H9 (cell line): ENCODE measurements around the gene SPSB4. TPM values are rescaled to one million over a fixed set of nuclear protein-coding genes. Genes with fewer than 3 reads are reported as not detected.

Experiments used
- DNase-seq: peaks from one replicate; pipeline ENCODE4 v3.0.0-alpha.2; 2017
- H2AFZ ChIP-seq: one replicate; pipeline ENCODE4 v1.6.1; 2013; ENCODE audit warnings: mild to moderate bottlenecking, low read length, control low read depth, moderate library complexity
- H2AK5ac ChIP-seq: 2 replicates; pipeline ENCODE4 v1.6.1; 2013; ENCODE audit warnings: low read length, control low read depth, mixed read lengths; ENCODE audit not compliant: insufficient read length
- H2BK120ac ChIP-seq: one replicate; pipeline ENCODE4 v1.6.1; 2013; ENCODE audit warnings: low read depth, mild to moderate bottlenecking, low read length, control low read depth, inconsistent platforms; ENCODE audit not compliant: poor library complexity, severe bottlenecking
- H2BK12ac ChIP-seq: 2 replicates; pipeline ENCODE4 v1.6.1; 2013; ENCODE audit warnings: low read length, control low read depth, mixed read lengths, low read depth; ENCODE audit not compliant: insufficient read length
- H2BK15ac ChIP-seq: 2 replicates; pipeline ENCODE4 v1.6.1; 2013; ENCODE audit warnings: low read depth, low read length, control low read depth
- H2BK20ac ChIP-seq: one replicate; pipeline ENCODE4 v1.6.1; 2013; ENCODE audit warnings: low read depth, mild to moderate bottlenecking, low read length, control low read depth, inconsistent platforms; ENCODE audit not compliant: poor library complexity, severe bottlenecking
- H2BK5ac ChIP-seq: 2 replicates; pipeline ENCODE4 v1.6.1; 2013; ENCODE audit warnings: low read length, control low read depth, mixed read lengths; ENCODE audit not compliant: insufficient read length
- H3K14ac ChIP-seq: 2 replicates; pipeline ENCODE4 v1.6.1; 2013; ENCODE audit warnings: low read length, control low read depth; ENCODE audit not compliant: insufficient read depth
- H3K18ac ChIP-seq: 2 replicates; pipeline ENCODE4 v1.6.1; 2013; ENCODE audit warnings: low read depth, mild to moderate bottlenecking, mixed read lengths, low read length, control low read depth; ENCODE audit not compliant: insufficient read length
- H3K23ac ChIP-seq: 2 replicates; pipeline ENCODE4 v1.6.1; 2013; ENCODE audit warnings: low read length, control low read depth, mixed read lengths, low read depth; ENCODE audit not compliant: insufficient read length
- H3K23me2 ChIP-seq: 2 replicates; pipeline ENCODE4 v1.6.1; 2013; ENCODE audit warnings: low read depth, mild to moderate bottlenecking, mixed read lengths, low read length, control low read depth; ENCODE audit not compliant: insufficient read length, poor library complexity, severe bottlenecking
- H3K27ac ChIP-seq: 2 replicates; pipeline ENCODE4 v1.5.1; 2013; ENCODE audit warnings: low read length, control low read depth, mixed read lengths, low read depth; ENCODE audit not compliant: insufficient read length
- H3K27me3 ChIP-seq: 2 replicates; pipeline ENCODE4 v1.6.1; 2013; ENCODE audit warnings: low read length, control low read depth, inconsistent platforms; ENCODE audit not compliant: insufficient read depth
- H3K4ac ChIP-seq: 2 replicates; pipeline ENCODE4 v1.6.1; 2013; ENCODE audit warnings: low read depth, mild to moderate bottlenecking, control low read depth, inconsistent platforms, low read length, moderate library complexity
- H3K4me1 ChIP-seq: 2 replicates; pipeline ENCODE4 v1.6.1; 2013; ENCODE audit warnings: low read length, control low read depth, inconsistent platforms; ENCODE audit not compliant: insufficient read depth
- H3K4me2 ChIP-seq: 2 replicates; pipeline ENCODE4 v1.6.1; 2013; ENCODE audit warnings: low read length, control low read depth, mixed read lengths; ENCODE audit not compliant: insufficient read length, insufficient read depth
- H3K56ac ChIP-seq: 2 replicates; pipeline ENCODE4 v1.6.1; 2013; ENCODE audit warnings: low read depth, mild to moderate bottlenecking, mixed read lengths, low read length, control low read depth; ENCODE audit not compliant: insufficient read length
- H3K79me1 ChIP-seq: 2 replicates; pipeline ENCODE4 v1.6.1; 2013; ENCODE audit warnings: low read depth, mild to moderate bottlenecking, moderate library complexity, low read length, control low read depth, inconsistent platforms; ENCODE audit not compliant: insufficient read depth, poor library complexity, severe bottlenecking
- H3K79me2 ChIP-seq: 2 replicates; pipeline ENCODE4 v1.6.1; 2013; ENCODE audit warnings: low read length, control low read depth, inconsistent platforms; ENCODE audit not compliant: insufficient read depth
- H3K9ac ChIP-seq: 2 replicates; pipeline ENCODE4 v1.6.1; 2013; ENCODE audit warnings: low read length, control low read depth, mixed read lengths; ENCODE audit not compliant: insufficient read length; ENCODE audit errors: extremely low read depth
- H3K9me3 ChIP-seq: one replicate; pipeline ENCODE4 v1.6.1; 2013; ENCODE audit warnings: low read depth, low read length, inconsistent platforms; ENCODE audit not compliant: control insufficient read depth
- H3T11ph ChIP-seq: one replicate; pipeline ENCODE4 v1.6.1; 2013; ENCODE audit warnings: mild to moderate bottlenecking, low read length, control low read depth, inconsistent platforms
- H4K20me1 ChIP-seq: one replicate; pipeline ENCODE4 v1.6.1; 2013; ENCODE audit not compliant: control insufficient read depth, insufficient read length, insufficient read depth
- H4K5ac ChIP-seq: 2 replicates; pipeline ENCODE4 v1.6.1; 2013; ENCODE audit warnings: low read depth, mild to moderate bottlenecking, mixed read lengths, low read length, control low read depth; ENCODE audit not compliant: insufficient read length
- H4K8ac ChIP-seq: replicated peaks from 2 replicates; pipeline ENCODE4 v1.6.1; 2013; ENCODE audit warnings: low read length, control low read depth, mixed read lengths, low read depth; ENCODE audit not compliant: insufficient read length
- H4K91ac ChIP-seq: 2 replicates; pipeline ENCODE4 v1.6.1; 2013; ENCODE audit warnings: low read depth, mild to moderate bottlenecking, moderate library complexity, mixed read lengths, low read length, control low read depth; ENCODE audit not compliant: insufficient read length
- H3K27ac Mint-ChIP-seq, 3 experiments: 2 replicates in 2 of 3; 3 replicates in 1 of 3; pipeline ENCODE4 v1.8.0; 2020 to 2021; ENCODE audit warnings: mixed read lengths in 3 of 3, mild to moderate bottlenecking in 1 of 3, moderate library complexity in 1 of 3
- H3K27me3 Mint-ChIP-seq: 2 replicates; pipeline ENCODE4 v1.8.0; 2021; ENCODE audit warnings: low read depth, mild to moderate bottlenecking, moderate library complexity, mixed read lengths
- H3K36me3 Mint-ChIP-seq, 3 experiments: 2 replicates in 2 of 3; 3 replicates in 1 of 3; pipeline ENCODE4 v1.8.0; 2020 to 2021; ENCODE audit warnings: low read depth in 3 of 3, mixed read lengths in 3 of 3; ENCODE audit not compliant: insufficient read depth in 1 of 3
- H3K4me1 Mint-ChIP-seq, 2 experiments: 2 replicates each; pipeline ENCODE4 v1.8.0; 2020; ENCODE audit warnings: mixed read lengths in 2 of 2
- H3K4me3 Mint-ChIP-seq, 2 experiments: 2 replicates in 1 of 2; 3 replicates in 1 of 2; pipeline ENCODE4 v1.8.0; 2020 to 2021; ENCODE audit warnings: mild to moderate bottlenecking in 2 of 2, mixed read lengths in 2 of 2, moderate library complexity in 1 of 2
- H3K9me3 Mint-ChIP-seq, 2 experiments: 2 replicates in 1 of 2; 3 replicates in 1 of 2; pipeline ENCODE4 v1.8.0; 2020; ENCODE audit warnings: mild to moderate bottlenecking in 2 of 2, mixed read lengths in 2 of 2, moderate library complexity in 1 of 2
- WGBS: extraction: QIAGEN DNeasy Blood & Tissue Kit; methylation state at CpG from one replicate; pipeline ENCODE4 v1.1.7; 2013; ENCODE audit warnings: missing lambda C conversion rate, low lambda C conversion rate, mixed read lengths; ENCODE audit not compliant: insufficient read length; ENCODE audit errors: extremely low coverage; 5-methylcytosine and 5-hydroxymethylcytosine counted together
- total RNA-seq: library from RNA; stranded (reverse); gene quantifications from 2 replicates; pipeline ENCODE4 v1.2.1, GENCODE V29; 2021
- TF ChIP-seq, protein P1 (sequence below): fragments of 200-600 bp; sonication (generic); conservative IDR thresholded peaks from 3 replicates; pipeline ENCODE4 v1.8.0; 2021; ENCODE audit warnings: antibody characterized with exemption, mild to moderate bottlenecking

The SPSB4 gene
- total RNA-seq, 1 experiment from 2014 or later = 6.2 TPM

DNA sequence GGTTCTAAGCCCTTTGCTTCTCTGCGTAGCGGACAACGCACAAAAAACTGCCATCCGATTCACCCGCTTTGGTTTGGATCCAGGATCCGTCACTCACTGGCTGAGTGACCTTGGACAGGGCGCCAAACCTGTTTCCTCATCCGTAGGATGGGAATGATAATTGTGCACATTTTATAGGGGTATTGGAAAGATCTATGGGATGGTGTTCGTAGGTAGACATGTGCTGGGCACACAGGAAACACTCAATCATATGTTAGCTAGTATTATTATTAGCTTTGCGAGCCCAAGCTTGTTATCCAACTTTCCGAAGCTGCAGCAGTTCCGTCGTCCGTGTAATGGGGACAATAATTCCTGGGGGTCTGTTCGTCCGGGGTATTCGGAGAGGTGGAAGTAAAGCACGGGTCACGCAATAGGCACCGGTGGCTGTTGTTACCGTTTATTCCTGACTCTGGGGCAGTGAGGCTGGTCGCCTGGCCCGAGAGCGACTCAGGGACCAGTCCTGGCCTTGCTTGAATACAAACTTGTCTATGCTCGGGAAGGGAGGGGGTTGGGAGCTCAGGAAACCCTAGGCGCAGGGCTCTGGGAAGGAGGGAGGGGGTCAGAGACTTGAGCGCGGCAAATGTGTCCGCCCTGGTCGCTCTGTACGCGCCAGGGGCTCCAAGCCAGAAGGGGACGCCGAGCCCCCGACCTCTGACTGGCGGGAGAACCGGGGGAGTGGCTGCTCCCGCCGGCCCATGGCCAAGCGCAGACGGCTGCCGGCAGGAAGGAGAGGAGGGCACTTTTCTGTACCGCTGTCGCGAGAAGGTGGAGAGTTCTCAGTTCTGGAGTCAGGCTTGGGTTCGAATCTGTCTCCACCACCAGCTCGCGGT, 1.3 kb downstream of the SPSB4 start:
- Histone ChIP-seq H4K8ac (no peak overlapping the region), H2BK120ac (no peak overlapping the region), H2AFZ (no peak overlapping the region), H4K91ac (no peak overlapping the region), H3K23ac (no peak overlapping the region), H2BK5ac (no peak overlapping the region), H3K4me2 (peak overlapping the region; percentile 96), H3K4ac (no peak overlapping the region), H3K9me3 (no peaks in the 10 kb centered on the region), H3K56ac (no peak overlapping the region), H2BK15ac (no peak overlapping the region), H3K18ac (no peak overlapping the region), H3K9ac (peak overlapping the region; percentile 44), H3K27me3 (peaks cover 5% of the 10 kb centered on the region; the same call in 1 of the 2 replicates), H3T11ph (no peak overlapping the region), H2AK5ac (no peak overlapping the region), H3K79me2 (no peaks in the 10 kb centered on the region; the same call in 1 of the 2 replicates), H3K14ac (peak overlapping the region; percentile 34; the same call in 1 of the 2 replicates), H4K5ac (no peak overlapping the region), H3K27ac (no peak overlapping the region), H2BK12ac (no peak overlapping the region), H3K79me1 (no peaks in the 10 kb centered on the region), H2BK20ac (no peak overlapping the region), H4K20me1 (no peaks in the 10 kb centered on the region), H3K23me2 (peaks cover 23% of the 10 kb centered on the region), H3K4me1 (no peaks in the 10 kb centered on the region)
- Mint-ChIP-seq H3K36me3 (peaks cover 0 to 7% (median 0%) of the 10 kb centered on the region in 3 experiments; a peak in 2 of 7 replicates), H3K9me3 (no peaks in the 10 kb centered on the region; a peak in 2 of 5 replicates), H3K27me3 (peaks cover 78% of the 10 kb centered on the region), H3K27ac (peak overlapping the region in 1 of 3 experiments; percentile 86; a peak in 2 of 7 replicates), H3K4me1 (peaks cover 22 to 25% of the 10 kb centered on the region in 2 experiments), H3K4me3 (peak overlapping the region; percentile 77 to 97)
- TF ChIP-seq, protein P1, sequence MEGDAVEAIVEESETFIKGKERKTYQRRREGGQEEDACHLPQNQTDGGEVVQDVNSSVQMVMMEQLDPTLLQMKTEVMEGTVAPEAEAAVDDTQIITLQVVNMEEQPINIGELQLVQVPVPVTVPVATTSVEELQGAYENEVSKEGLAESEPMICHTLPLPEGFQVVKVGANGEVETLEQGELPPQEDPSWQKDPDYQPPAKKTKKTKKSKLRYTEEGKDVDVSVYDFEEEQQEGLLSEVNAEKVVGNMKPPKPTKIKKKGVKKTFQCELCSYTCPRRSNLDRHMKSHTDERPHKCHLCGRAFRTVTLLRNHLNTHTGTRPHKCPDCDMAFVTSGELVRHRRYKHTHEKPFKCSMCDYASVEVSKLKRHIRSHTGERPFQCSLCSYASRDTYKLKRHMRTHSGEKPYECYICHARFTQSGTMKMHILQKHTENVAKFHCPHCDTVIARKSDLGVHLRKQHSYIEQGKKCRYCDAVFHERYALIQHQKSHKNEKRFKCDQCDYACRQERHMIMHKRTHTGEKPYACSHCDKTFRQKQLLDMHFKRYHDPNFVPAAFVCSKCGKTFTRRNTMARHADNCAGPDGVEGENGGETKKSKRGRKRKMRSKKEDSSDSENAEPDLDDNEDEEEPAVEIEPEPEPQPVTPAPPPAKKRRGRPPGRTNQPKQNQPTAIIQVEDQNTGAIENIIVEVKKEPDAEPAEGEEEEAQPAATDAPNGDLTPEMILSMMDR = no peak
- no CpG with 5 or more reads among the region's 48 CpGs for WGBS
- peak; percentile 63 for DNase-seq
